Stimulated activated memory B cell treated with anti-CD40 and anti-IgM and Interleukin-4, amounts not matched to agents 10 μg/mL and 1 μg/mL and 100 μg/mL, for 72 hours (primary cell): ENCODE measurements around the gene SNW1.
"Not testable (repeated sequence)": the region's sequence is repeated elsewhere in the genome, so short reads cannot be mapped to it uniquely, and the experiment has no call there.

Source experiments
- ATAC-seq: fragments of 150-1000 bp; cut with Tn5 transposase; 2 replicates; pipeline ENCODE4 v1.10.0; 2021
- H3K27ac Mint-ChIP-seq: one replicate; pipeline ENCODE4 v1.8.0; 2022; ENCODE audit warnings: mild to moderate bottlenecking, mixed read lengths
- H3K27me3 Mint-ChIP-seq: one replicate; pipeline ENCODE4 v1.8.0; 2022; ENCODE audit warnings: mixed read lengths
- H3K36me3 Mint-ChIP-seq: one replicate; pipeline ENCODE4 v1.8.0; 2022; ENCODE audit warnings: mixed read lengths
- H3K4me1 Mint-ChIP-seq: one replicate; pipeline ENCODE4 v1.8.0; 2022; ENCODE audit warnings: mixed read lengths
- H3K4me3 Mint-ChIP-seq: one replicate; pipeline ENCODE4 v1.8.0; 2022; ENCODE audit warnings: mild to moderate bottlenecking, moderate library complexity, mixed read lengths
- H3K9me3 Mint-ChIP-seq: one replicate; pipeline ENCODE4 v1.8.0; 2022; ENCODE audit warnings: mixed read lengths

SNW1 gene

GRCh38 chr14:77760381-77761204, at the start of gene SNW1:
TSS of gene SNW1 (minus strand) at chr14:77761156. CDS start at chr14:77761127, 29 bp downstream.
- Mint-ChIP-seq H3K4me3 (peak within 1 kb of the TSS; percentile 92), H3K36me3 (peaks cover 18% of the 10 kb centered on the region), H3K9me3 (no peaks in the 10 kb centered on the region), H3K27ac (peak within 1 kb of the TSS; percentile 97), H3K27me3 (no peaks in the 10 kb centered on the region), H3K4me1 (peaks cover 33% of the 10 kb centered on the region)
- peak; percentile 98 for ATAC-seq

DNA sequence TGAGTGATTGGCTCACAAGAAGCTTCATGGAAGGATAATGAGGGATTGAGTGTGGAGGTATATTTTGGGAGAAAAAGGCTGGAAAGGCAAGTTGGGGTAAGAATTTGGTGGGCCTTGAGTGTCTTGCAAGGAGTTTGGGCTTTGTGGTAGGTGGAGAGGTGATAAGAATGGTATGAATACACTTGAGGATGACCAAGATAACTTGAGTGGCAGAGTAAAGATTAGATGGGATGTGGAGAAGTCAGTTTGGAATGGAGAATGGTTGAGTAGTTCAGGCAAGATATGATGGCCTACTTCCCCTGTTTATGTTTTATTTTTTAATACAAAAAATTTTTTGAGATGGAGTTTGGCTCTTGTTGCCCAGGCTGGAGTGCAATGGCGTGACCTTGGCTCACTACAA, 48.1 kb upstream of the SNW1 start:
- no peak for ATAC-seq
- Mint-ChIP-seq H3K27ac (no peak overlapping the region), H3K27me3 (no peaks in the 10 kb centered on the region), H3K9me3 (no peaks in the 10 kb centered on the region), H3K4me3 (no peak overlapping the region), H3K36me3 (peaks cover 5% of the 10 kb centered on the region), H3K4me1 (peaks cover 6% of the 10 kb centered on the region)

DNA sequence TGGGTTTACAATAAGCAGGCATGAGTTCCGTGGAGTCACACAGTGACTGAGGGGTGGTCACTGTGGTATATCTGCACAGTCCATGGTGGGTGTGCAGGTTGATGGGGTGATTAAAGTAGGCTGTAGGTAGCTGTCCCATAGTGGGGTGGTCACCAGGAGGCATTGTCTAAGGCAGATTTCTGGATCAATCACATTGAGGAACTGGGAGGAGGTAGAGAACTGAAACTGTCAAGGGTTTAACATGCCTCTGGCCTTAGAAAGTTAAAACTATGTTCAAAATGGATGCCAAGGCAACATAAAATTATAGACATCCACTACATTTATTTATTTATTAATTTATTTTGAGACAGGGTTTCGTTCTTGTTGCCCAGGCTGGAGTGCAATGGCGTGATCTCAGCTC, 47.3 kb upstream of the SNW1 start:
- Mint-ChIP-seq H3K36me3 (peaks cover 5% of the 10 kb centered on the region), H3K27ac (no peak overlapping the region), H3K27me3 (no peaks in the 10 kb centered on the region), H3K4me3 (no peak overlapping the region), H3K4me1 (peaks cover 6% of the 10 kb centered on the region), H3K9me3 (no peaks in the 10 kb centered on the region)
- ATAC-seq = no peak

DNA sequence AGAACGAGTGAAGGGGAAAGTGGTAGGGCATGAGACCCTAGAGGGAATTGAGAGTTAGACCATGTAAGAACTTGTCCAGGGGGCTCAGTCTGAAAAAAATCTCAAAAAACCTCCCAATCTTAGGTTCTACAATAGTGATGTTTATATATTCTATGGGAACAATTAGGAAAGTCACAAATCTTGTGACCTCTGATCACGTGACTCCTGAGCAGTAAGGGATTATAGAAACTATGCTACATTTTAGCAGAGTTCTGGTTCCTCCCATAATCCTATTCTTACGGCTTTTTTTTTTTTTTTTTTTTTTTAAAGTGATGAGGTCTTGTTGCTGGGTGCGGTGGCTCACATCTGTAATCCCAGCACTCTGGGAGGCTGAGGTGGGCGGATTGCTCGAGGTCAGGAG, 44.8 kb upstream of the SNW1 start:
- peaks cover 6% of the 10 kb centered on the region for H3K4me1 Mint-ChIP-seq

GRCh38 chr14:77804592-77804991, 43.6 kb upstream of the SNW1 start:
- Mint-ChIP-seq H3K4me1 (peaks cover 14% of the 10 kb centered on the region), H3K36me3 (no peaks in the 10 kb centered on the region), H3K27me3 (no peaks in the 10 kb centered on the region), H3K27ac (no peak overlapping the region), H3K9me3 (no peaks in the 10 kb centered on the region), H3K4me3 (no peak overlapping the region)
- no peak for ATAC-seq

More for the DNA sequence above, 44.8 kb upstream of the SNW1 start:
- Mint-ChIP-seq H3K27me3 (no peaks in the 10 kb centered on the region), H3K36me3 (peaks cover 1% of the 10 kb centered on the region), H3K27ac (no peak overlapping the region), H3K9me3 (no peaks in the 10 kb centered on the region), H3K4me3 (no peak overlapping the region)
- ATAC-seq = no peak

- no peaks in the 10 kb centered on the region for H3K9me3 Mint-ChIP-seq
These were observed 39.9 kb upstream of the SNW1 start for GRCh38 chr14:77800814-77801213.

GRCh38 chr14:77799863-77800730, 39.1 kb upstream of the SNW1 start, which contains the start of gene ADCK1:
TSS of gene ADCK1 (plus strand) at chr14:77800109. CDS start at chr14:77818979, 18,870 bp downstream.
- H3K9me3 Mint-ChIP-seq = no peaks in the 10 kb centered on the region
- peaks cover 10% of the 10 kb centered on the region for H3K4me1 Mint-ChIP-seq

More at GRCh38 chr14:77800814-77801213, 39.9 kb upstream of the SNW1 start:
- Mint-ChIP-seq H3K36me3 (no peaks in the 10 kb centered on the region), H3K27me3 (no peaks in the 10 kb centered on the region), H3K4me1 (peaks cover 10% of the 10 kb centered on the region), H3K27ac (peak overlapping the region; percentile 90), H3K4me3 (peak overlapping the region; percentile 86)
- no peak for ATAC-seq

GRCh38 chr14:77799456-77799855, 38.5 kb upstream of the SNW1 start:
- Mint-ChIP-seq H3K27ac (peak overlapping the region; percentile 90), H3K4me1 (peaks cover 10% of the 10 kb centered on the region), H3K4me3 (peak overlapping the region; percentile 86)
- not testable (repeated sequence) for H3K27me3 Mint-ChIP-seq, H3K36me3 Mint-ChIP-seq, H3K9me3 Mint-ChIP-seq, ATAC-seq

More at GRCh38 chr14:77799863-77800730, 39.1 kb upstream of the SNW1 start, which contains the start of gene ADCK1:
- Mint-ChIP-seq H3K4me3 (peak within 1 kb of the TSS; percentile 86), H3K27me3 (no peaks in the 10 kb centered on the region), H3K36me3 (no peaks in the 10 kb centered on the region), H3K27ac (peak within 1 kb of the TSS; percentile 90)
- ATAC-seq = peak; percentile 98

DNA sequence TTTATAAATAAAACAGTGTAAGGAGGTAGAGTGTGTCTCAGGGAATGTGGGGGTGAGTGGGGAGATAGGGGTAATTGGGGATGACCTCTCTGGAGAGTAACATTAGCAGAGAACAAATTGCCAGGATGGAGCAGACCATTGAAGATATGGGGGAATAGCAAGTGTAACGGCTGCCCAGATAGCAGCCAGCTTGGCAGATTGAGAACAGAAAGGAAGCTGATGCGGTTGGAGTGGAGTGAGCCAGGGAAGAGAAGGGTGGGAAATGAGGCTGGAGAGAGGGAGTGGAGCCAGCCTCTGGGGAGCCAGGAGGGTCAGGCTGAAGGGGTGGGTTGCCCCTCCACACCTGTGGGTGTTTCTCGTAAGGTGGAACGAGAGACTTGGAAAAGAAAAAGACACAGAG, 33.4 kb upstream of the SNW1 start:
- Mint-ChIP-seq H3K27ac (no peak overlapping the region), H3K36me3 (no peaks in the 10 kb centered on the region), H3K27me3 (peaks cover 11% of the 10 kb centered on the region), H3K4me1 (peaks cover under 1% of the 10 kb centered on the region), H3K9me3 (no peaks in the 10 kb centered on the region), H3K4me3 (no peak overlapping the region)
- no peak for ATAC-seq

DNA sequence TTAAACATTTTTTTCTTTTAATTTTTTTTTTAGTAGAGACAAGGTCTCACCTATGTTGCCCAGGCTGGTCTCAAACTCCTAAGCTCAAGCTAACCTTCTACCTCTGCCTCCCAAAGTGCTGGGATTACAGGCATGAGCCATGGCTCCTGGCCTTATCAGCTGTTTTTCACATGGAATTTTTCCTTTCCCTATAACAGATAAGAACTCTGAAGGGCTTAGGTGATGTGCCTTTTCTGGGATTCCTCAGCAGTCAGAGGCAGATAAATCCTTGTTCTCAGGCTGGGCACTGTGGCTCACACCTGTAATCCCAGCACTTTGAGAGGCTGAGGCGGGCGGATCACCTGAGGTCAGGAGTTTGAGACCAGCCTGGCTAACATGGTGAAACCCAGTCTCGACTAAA, 32.3 kb upstream of the SNW1 start:
- H3K36me3 Mint-ChIP-seq, H3K27ac Mint-ChIP-seq, H3K9me3 Mint-ChIP-seq, ATAC-seq, H3K4me1 Mint-ChIP-seq, H3K4me3 Mint-ChIP-seq: not testable (repeated sequence)
- H3K27me3 Mint-ChIP-seq = peaks cover 11% of the 10 kb centered on the region

DNA sequence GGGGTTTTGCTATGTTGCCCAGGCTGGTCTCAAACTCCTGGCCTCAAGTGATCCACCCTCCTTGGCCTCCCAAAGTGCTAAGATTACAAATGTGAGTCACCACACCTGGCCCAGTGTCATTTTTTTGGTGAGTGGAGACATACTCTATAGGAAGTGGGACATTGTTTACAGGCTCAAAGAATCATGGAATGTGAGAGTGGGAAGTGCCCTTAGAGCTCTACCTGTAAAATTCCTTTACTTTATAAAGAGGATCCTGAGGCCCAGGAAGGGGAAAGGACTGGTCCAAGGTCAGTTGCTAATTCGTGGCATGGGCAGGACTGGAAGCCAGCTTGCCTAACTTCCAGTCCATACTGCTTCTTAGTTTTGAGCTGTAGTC, 30.3 kb upstream of the SNW1 start:
- Mint-ChIP-seq H3K27me3 (peaks cover 11% of the 10 kb centered on the region), H3K4me1 (no peaks in the 10 kb centered on the region), H3K4me3 (no peak overlapping the region), H3K36me3 (no peaks in the 10 kb centered on the region), H3K27ac (no peak overlapping the region), H3K9me3 (no peaks in the 10 kb centered on the region)
- no peak for ATAC-seq

DNA sequence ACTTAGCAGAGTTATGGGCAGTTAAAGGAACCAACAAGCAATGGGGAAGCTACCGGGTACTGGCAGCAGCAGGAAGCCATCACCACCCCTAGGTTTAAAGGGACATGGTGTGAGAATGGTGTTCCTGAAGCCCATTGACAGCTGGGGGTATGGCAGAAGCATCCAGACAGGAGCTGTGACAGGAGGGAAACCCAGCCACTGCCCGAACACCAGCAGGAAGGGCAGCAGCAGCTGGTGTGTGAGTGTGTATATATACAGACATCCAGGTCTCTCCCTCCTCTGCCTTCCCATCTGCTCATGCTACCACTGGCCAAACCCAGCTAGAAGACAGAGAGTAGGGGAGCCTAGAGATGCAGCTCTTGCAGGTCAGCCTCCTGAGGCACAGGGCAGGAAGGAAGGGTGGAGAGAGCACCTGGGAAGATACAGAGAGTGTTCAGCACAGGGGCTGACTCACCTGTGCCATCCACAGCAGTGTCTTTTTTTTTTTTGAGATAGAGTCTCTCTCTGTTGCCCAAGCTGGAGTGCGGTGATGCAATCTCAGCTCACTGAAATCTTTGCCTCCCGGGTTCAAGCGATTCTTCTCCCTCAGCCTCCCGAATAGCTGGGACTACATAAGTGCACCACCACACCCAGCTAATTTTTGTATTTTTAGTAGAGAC, 29.7 kb upstream of the SNW1 start:
- Mint-ChIP-seq H3K36me3 (no peaks in the 10 kb centered on the region), H3K9me3 (no peaks in the 10 kb centered on the region), H3K27me3 (peaks cover 11% of the 10 kb centered on the region), H3K4me3 (no peak overlapping the region), H3K27ac (no peak overlapping the region), H3K4me1 (no peaks in the 10 kb centered on the region)
- ATAC-seq = no peak

DNA sequence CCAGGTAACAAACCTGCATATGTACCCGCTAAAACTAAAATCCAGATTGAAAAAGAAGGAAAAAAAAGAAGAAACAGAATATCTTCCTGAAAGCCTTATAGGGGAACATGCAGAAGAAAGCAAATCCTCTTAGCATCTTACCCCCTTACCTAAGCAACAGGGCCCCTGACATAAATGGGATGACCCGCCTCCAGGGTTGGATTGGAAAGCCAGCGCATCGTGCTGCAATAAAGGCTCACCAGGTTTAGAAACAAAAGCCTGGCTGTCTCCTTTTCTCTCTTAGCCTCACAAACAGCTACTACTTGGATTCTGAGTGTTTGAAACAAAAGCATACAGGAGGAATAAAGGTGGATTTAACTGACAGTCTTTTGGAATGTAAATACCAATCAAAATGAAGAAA, 25.2 kb upstream of the SNW1 start:
- no peaks in the 10 kb centered on the region for H3K36me3 Mint-ChIP-seq
- H3K4me3 Mint-ChIP-seq = no peak overlapping the region
- peaks cover 11% of the 10 kb centered on the region for H3K27me3 Mint-ChIP-seq
- no peak overlapping the region for H3K27ac Mint-ChIP-seq
- no peaks in the 10 kb centered on the region for H3K9me3 Mint-ChIP-seq
- no peak for ATAC-seq
- H3K4me1 Mint-ChIP-seq = no peaks in the 10 kb centered on the region

GRCh38 chr14:77782202-77782601, 21.2 kb upstream of the SNW1 start:
- H3K27ac Mint-ChIP-seq = no peak overlapping the region
- H3K27me3 Mint-ChIP-seq = no peaks in the 10 kb centered on the region
- H3K9me3 Mint-ChIP-seq = no peaks in the 10 kb centered on the region
- H3K36me3 Mint-ChIP-seq = no peaks in the 10 kb centered on the region
- no peaks in the 10 kb centered on the region for H3K4me1 Mint-ChIP-seq
- no peak for ATAC-seq
- no peak overlapping the region for H3K4me3 Mint-ChIP-seq

DNA sequence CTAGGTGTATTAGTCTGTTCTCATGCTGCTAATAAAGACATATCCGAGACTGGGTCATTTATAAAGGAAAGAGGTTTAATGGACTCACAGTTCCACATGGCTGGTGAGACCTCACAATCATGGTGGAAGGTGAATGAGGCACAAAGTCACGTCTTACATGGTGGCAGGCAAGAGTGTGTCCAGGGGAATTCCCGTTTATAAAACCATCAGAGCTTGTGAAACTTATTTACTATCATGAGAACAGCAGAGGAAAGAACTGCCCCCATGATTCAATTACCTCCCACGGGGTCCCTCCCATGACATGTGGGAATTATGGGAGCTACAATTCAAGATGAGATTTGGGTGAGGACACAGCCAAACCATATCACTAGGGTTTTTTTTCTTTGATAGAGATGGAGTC, 13.0 kb upstream of the SNW1 start:
- H3K36me3 Mint-ChIP-seq, H3K4me1 Mint-ChIP-seq, H3K9me3 Mint-ChIP-seq, H3K27me3 Mint-ChIP-seq, H3K4me3 Mint-ChIP-seq, H3K27ac Mint-ChIP-seq, ATAC-seq: not testable (repeated sequence)
